GM19025 (cell line): Measurements from ENCODE around the gene TMEM201.

Source experiments
- ATAC-seq: cut with Tn5 transposase; IDR thresholded peaks from one replicate; pipeline ENCODE4 v1.9.1; 2021; ENCODE audit warnings: mild to moderate bottlenecking, low read depth, moderate library complexity; ENCODE audit not compliant: unreplicated experiment

Gene TMEM201

GRCh38 chr1:9597361-9598315 is 8.9 kb downstream of the TMEM201 start:
- no peak for ATAC-seq

- no peak for ATAC-seq
These were observed 9.6 kb downstream of the TMEM201 start for GRCh38 chr1:9598316-9598700.

GRCh38 chr1:9599741-9600140 is 11.0 kb downstream of the TMEM201 start:
- no peak for ATAC-seq

- no peak for ATAC-seq
These were observed 12.4 kb downstream of the TMEM201 start for GRCh38 chr1:9600861-9601834.

- ATAC-seq: no peak
These were observed 13.5 kb downstream of the TMEM201 start for GRCh38 chr1:9601942-9602793.

GRCh38 chr1:9602794-9603167 is 14.1 kb downstream of the TMEM201 start:
- ATAC-seq: no peak

GRCh38 chr1:9603307-9603706 is 14.6 kb downstream of the TMEM201 start:
- no peak for ATAC-seq

GRCh38 chr1:9603766-9604753 is 15.3 kb downstream of the TMEM201 start:
- ATAC-seq: no peak

- ATAC-seq: no peak
These were observed 16.1 kb downstream of the TMEM201 start for GRCh38 chr1:9604836-9605235.

- ATAC-seq: no peak
These were observed 17.3 kb downstream of the TMEM201 start for GRCh38 chr1:9605946-9606455.

- no peak for ATAC-seq
These were observed 17.7 kb downstream of the TMEM201 start for GRCh38 chr1:9606458-9606857.

- no peak for ATAC-seq
These were observed 18.2 kb downstream of the TMEM201 start for GRCh38 chr1:9606948-9607347.

GRCh38 chr1:9607352-9607751 is 18.6 kb downstream of the TMEM201 start:
- no peak for ATAC-seq

GRCh38 chr1:9609998-9610397 is 21.3 kb downstream of the TMEM201 start:
- ATAC-seq: no peak

GRCh38 chr1:9610548-9610947 is 21.8 kb downstream of the TMEM201 start:
- no peak for ATAC-seq

- no peak for ATAC-seq
These were observed 23.0 kb downstream of the TMEM201 start for GRCh38 chr1:9611716-9612115.

- no peak for ATAC-seq
These were observed 23.6 kb downstream of the TMEM201 start for GRCh38 chr1:9612162-9612845.

GRCh38 chr1:9612871-9613624 is 24.3 kb downstream of the TMEM201 start:
- ATAC-seq: no peak
